Chondrocyte (in vitro differentiated cells): ENCODE measurements around the gene NXF1. TPM values are rescaled to one million over a fixed set of nuclear protein-coding genes. Genes with fewer than 3 reads are reported as not detected.
"Not testable (repeated sequence)": the region's sequence is repeated elsewhere in the genome, so short reads cannot be mapped to it uniquely, and the experiment has no call there.

Experiments used
- DNase-seq: peaks from one replicate; pipeline ENCODE4 v3.0.0; 2021; ENCODE audit warnings: mixed read lengths, low spot score
- H3K27ac Mint-ChIP-seq: one replicate; pipeline ENCODE4 v1.8.0; 2021; ENCODE audit warnings: mild to moderate bottlenecking, moderate library complexity, mixed read lengths; ENCODE audit not compliant: unreplicated experiment
- H3K27me3 Mint-ChIP-seq: 2 replicates; pipeline ENCODE4 v1.8.0; 2021; ENCODE audit warnings: low read depth, mixed read lengths
- H3K36me3 Mint-ChIP-seq: 2 replicates; pipeline ENCODE4 v1.8.0; 2021; ENCODE audit warnings: low read depth, mixed read lengths
- H3K4me1 Mint-ChIP-seq: 2 replicates; pipeline ENCODE4 v1.8.0; 2021; ENCODE audit warnings: low read depth, mild to moderate bottlenecking, mixed read lengths
- H3K4me3 Mint-ChIP-seq: one replicate; pipeline ENCODE4 v1.8.0; 2021; ENCODE audit warnings: mild to moderate bottlenecking, moderate library complexity, mixed read lengths; ENCODE audit not compliant: unreplicated experiment
- H3K9me3 Mint-ChIP-seq: 2 replicates; pipeline ENCODE4 v1.8.0; 2021; ENCODE audit warnings: low read depth, mixed read lengths
- CTCF ChIP-seq: fragments of 200-600 bp; sonication (generic); IDR thresholded peaks from 2 replicates; pipeline ENCODE4 v1.5.0; 2021; ENCODE audit warnings: antibody characterized with exemption, mild to moderate bottlenecking, moderate library complexity
- total RNA-seq: library from RNA; stranded (reverse); gene quantifications from 3 replicates; pipeline ENCODE4 v1.2.1, GENCODE V29; 2021

Gene NXF1
- total RNA-seq, 1 donor from 2014 or later, result 51.3 TPM

DNA sequence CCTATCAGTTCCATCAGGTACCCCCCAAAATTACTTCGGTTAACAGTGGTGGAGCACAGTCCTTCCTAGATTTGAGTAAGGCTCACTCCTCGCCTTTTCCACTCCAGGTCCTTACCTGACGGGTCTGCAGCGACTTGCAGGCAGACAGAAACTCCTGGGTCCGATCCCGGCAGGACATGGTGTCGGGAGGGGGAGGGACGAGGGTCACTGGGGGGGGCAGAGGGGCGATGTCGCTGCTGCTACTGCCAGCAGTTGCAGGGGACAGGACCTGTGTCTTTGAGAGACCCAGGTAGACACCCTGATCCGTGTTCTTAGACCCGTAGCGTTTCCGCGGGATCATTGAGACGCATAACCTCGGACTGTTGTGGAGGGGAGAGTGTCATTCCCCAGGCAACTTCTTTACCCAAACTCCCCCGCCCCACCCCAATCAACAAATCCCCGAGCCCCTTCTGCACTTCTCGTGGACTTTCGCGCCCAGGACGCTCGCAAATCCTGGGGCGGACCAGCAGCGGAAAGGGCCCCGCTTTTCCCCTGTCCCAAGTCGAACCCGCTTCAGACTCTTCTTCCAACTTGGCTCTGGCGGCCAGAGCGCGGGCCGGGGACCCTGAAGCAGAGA is 25.8 kb upstream of the NXF1 start:
- no peak for TF ChIP-seq CTCF
- Mint-ChIP-seq H3K4me3 (peak overlapping the region; percentile 100), H3K27me3 (no peaks in the 10 kb centered on the region), H3K4me1 (peaks cover 34% of the 10 kb centered on the region), H3K36me3 (peaks cover 14% of the 10 kb centered on the region), H3K9me3 (no peaks in the 10 kb centered on the region), H3K27ac (peak overlapping the region; percentile 100)
- DNase-seq, result no peak

DNA sequence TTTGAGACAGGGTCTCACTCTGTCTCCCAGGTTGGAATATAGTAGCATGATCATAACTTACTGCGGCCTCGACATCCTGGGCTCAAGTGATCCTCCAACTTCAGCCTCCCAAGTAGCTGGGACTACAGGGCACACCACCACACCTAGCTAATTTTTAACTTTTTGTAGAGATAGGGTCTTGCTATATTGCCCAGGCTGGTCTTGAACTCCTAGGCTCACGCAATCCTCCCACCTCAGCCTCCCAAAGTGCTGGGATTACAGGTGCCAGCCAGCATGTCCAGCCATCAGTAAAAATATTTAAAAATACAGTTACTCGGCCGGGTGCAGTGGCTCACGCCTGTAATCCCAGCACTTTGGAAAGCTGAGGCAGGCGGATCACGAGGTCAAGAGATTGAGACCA is 22.9 kb upstream of the NXF1 start:
- peaks cover 21% of the 10 kb centered on the region for H3K4me1 Mint-ChIP-seq
- peaks cover 30% of the 10 kb centered on the region for H3K36me3 Mint-ChIP-seq
- not testable (repeated sequence) for H3K9me3 Mint-ChIP-seq, DNase-seq, H3K27me3 Mint-ChIP-seq, H3K27ac Mint-ChIP-seq, H3K4me3 Mint-ChIP-seq

GRCh38 chr11:62823677-62824076 is 18.4 kb upstream of the NXF1 start:
- TF ChIP-seq CTCF, result no peak
- no peaks in the 10 kb centered on the region for H3K4me1 Mint-ChIP-seq
- no peaks in the 10 kb centered on the region for H3K9me3 Mint-ChIP-seq
- DNase-seq, result no peak
- no peak overlapping the region for H3K27ac Mint-ChIP-seq
- H3K27me3 Mint-ChIP-seq, result no peaks in the 10 kb centered on the region
- H3K4me3 Mint-ChIP-seq, result no peak overlapping the region
- H3K36me3 Mint-ChIP-seq, result peaks cover 44% of the 10 kb centered on the region

DNA sequence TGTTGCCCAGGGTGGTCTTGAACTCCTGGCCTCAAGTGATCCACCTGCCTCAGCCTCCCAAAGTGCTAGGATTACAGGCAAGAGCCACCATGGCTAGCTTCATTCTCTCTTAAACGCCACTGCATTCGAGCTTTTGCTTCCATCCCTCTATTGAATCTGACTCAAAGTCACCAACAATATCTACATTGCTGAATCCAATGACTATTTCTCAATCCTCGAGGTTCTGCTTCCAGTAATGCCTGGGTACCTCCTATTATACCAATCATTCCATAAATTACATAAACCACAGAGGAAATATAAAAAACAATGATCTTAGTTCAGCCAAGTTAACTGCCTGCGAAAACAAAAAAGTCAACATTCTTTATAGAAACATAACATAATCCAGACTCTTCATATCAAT is 11.9 kb upstream of the NXF1 start:
- H3K9me3 Mint-ChIP-seq, result no peaks in the 10 kb centered on the region
- H3K4me3 Mint-ChIP-seq, result no peak overlapping the region
- peaks cover 20% of the 10 kb centered on the region for H3K36me3 Mint-ChIP-seq
- no peak for DNase-seq
- H3K27ac Mint-ChIP-seq, result no peak overlapping the region
- H3K27me3 Mint-ChIP-seq, result no peaks in the 10 kb centered on the region
- no peaks in the 10 kb centered on the region for H3K4me1 Mint-ChIP-seq
- TF ChIP-seq CTCF, result no peak

DNA sequence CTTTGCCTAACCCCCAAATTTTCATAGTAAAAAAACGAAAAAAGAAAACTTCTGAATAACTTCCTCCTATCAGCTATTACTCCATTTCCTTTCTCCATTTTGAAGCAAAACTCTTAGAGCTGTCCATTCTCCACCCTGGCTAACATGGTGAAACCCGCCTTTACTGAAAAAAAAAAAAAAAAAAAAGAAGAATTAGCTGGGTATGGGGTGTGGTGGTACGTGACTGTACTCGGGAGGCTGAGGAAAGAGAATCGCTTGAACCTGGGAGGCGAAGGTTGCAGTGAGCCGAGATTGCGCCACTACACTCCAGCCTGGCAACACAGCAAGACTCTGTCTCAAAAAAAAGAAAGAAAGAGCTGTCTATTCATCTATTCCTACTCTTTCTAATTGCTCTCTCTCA is 11.3 kb upstream of the NXF1 start:
- no peak for TF ChIP-seq CTCF
- no peaks in the 10 kb centered on the region for H3K27me3 Mint-ChIP-seq
- no peaks in the 10 kb centered on the region for H3K4me1 Mint-ChIP-seq
- H3K9me3 Mint-ChIP-seq, result no peaks in the 10 kb centered on the region
- no peak for DNase-seq
- no peak overlapping the region for H3K27ac Mint-ChIP-seq
- no peak overlapping the region for H3K4me3 Mint-ChIP-seq
- H3K36me3 Mint-ChIP-seq, result peaks cover 20% of the 10 kb centered on the region

- TF ChIP-seq CTCF, result no peak
- H3K4me3 Mint-ChIP-seq, result no peak overlapping the region
- H3K9me3 Mint-ChIP-seq, result no peaks in the 10 kb centered on the region
- H3K4me1 Mint-ChIP-seq, result peaks cover 13% of the 10 kb centered on the region
- no peak for DNase-seq
- H3K27me3 Mint-ChIP-seq, result no peaks in the 10 kb centered on the region
- H3K36me3 Mint-ChIP-seq, result peaks cover 8% of the 10 kb centered on the region
- no peak overlapping the region for H3K27ac Mint-ChIP-seq
Measured at GRCh38 chr11:62811659-62812058, 6.4 kb upstream of the NXF1 start.
